K562 (cell line): ENCODE data around the gene GPR152. TPM values are rescaled to one million over a fixed set of nuclear protein-coding genes. Genes with fewer than 3 reads are reported as not detected.

Source experiments
- ARID1B ChIP-seq: fragments of 450-650 bp; IDR thresholded peaks from 2 replicates; pipeline ENCODE4 v1.6.1; 2016; ENCODE audit warnings: antibody characterized with exemption, mild to moderate bottlenecking, inconsistent platforms
- DNMT1 ChIP-seq: fragments of 450-650 bp; IDR thresholded peaks from 2 replicates; pipeline ENCODE4 v1.6.1; 2016; ENCODE audit warnings: antibody characterized with exemption, mild to moderate bottlenecking
- ILF3 ChIP-seq: fragments of 450-650 bp; IDR thresholded peaks from 2 replicates; pipeline ENCODE4 v1.6.1; 2018; ENCODE audit warnings: antibody characterized with exemption, mild to moderate bottlenecking, moderate library complexity, borderline replicate concordance
- RBM14 ChIP-seq: fragments of 200-400 bp; formaldehyde crosslinking; IDR thresholded peaks from 2 replicates; pipeline ENCODE4 v1.6.1; 2018; ENCODE audit warnings: low read depth, mild to moderate bottlenecking, low read length, moderate library complexity, borderline replicate concordance; ENCODE audit not compliant: insufficient read depth
- ZFP30 ChIP-seq: fragments of 250-450 bp; sonication (Bioruptor Pico); IDR thresholded peaks from 2 replicates; pipeline ENCODE4 v1.8.0; 2022; ENCODE audit warnings: moderate library complexity, mild to moderate bottlenecking, inconsistent platforms, borderline replicate concordance
- ZNF431 ChIP-seq: sonication (generic); formaldehyde crosslinking; IDR thresholded peaks from 2 replicates; pipeline ENCODE4 v1.8.0; 2022; ENCODE audit warnings: mild to moderate bottlenecking, missing genetic modification reagents
- polyA plus RNA-seq, 8 experiments: library from polyadenylated mRNA; depleted of rRNA in 4 of 8; stranded (reverse) in 5 of 8; unstranded in 3 of 8; fragments of >200 nt; fragmentation: Nextera tagmentation in 2 of 8; fragmentation: Illumina TruSeq in 1 of 8; extraction: Ambion mirVana in 2 of 8; extraction: Trizol in 1 of 8; gene quantifications; 2 replicates each; pipeline versions ENCODE4 v1.2.1 to v1.2.3, GENCODE V29; 2011 to 2014; ENCODE audit warnings: inconsistent platforms in 1 of 8, missing spikeins in 1 of 8
- total RNA-seq, 7 experiments: library from RNA; depleted of rRNA in 6 of 7; stranded (reverse); fragments of >200 nt in 6 of 7; fragmentation: Illumina TruSeq in 2 of 7; extraction: Trizol in 2 of 7; gene quantifications; 2 replicates each; pipeline versions ENCODE4 v1.2.1 to v1.2.3, GENCODE V29; 2011 to 2021; ENCODE audit warnings: low replicate concordance in 1 of 7
- TF ChIP-seq, protein P1 (sequence below), 2 experiments: fragments of 450-650 bp; conservative IDR thresholded peaks; 2 replicates each; pipeline ENCODE4 v1.6.1; 2017; ENCODE audit warnings: mild to moderate bottlenecking in 2 of 2, moderate library complexity in 2 of 2
- TF ChIP-seq, protein P2 (sequence below): sonication (generic); formaldehyde crosslinking; IDR thresholded peaks from 2 replicates; pipeline ENCODE4 v1.8.0; 2022; ENCODE audit warnings: mild to moderate bottlenecking, low read depth, missing genetic modification reagents
- TF ChIP-seq, protein P3 (sequence below): fragments of 450-650 bp; formaldehyde crosslinking; IDR thresholded peaks from 2 replicates; pipeline ENCODE4 v1.4.0; 2020; ENCODE audit warnings: mild to moderate bottlenecking, moderate library complexity
- TF ChIP-seq, protein P4 (sequence below), 2 experiments: fragments of 150-350 bp in 1 of 2; IDR thresholded peaks; 2 replicates each; pipeline ENCODE4 v1.6.1; 2012 to 2016; ENCODE audit warnings: low read depth in 2 of 2, low read length in 2 of 2, mild to moderate bottlenecking in 1 of 2, moderate library complexity in 1 of 2
- TF ChIP-seq, protein P5 (sequence below): sonication (generic); formaldehyde crosslinking; IDR thresholded peaks from 2 replicates; pipeline ENCODE4 v1.4.0; 2020; ENCODE audit warnings: mild to moderate bottlenecking, missing genetic modification reagents

GPR152 gene
- total and polyA plus RNA-seq, 9 of the 15 experiments (the other 6 are each of a cell fraction or from before 2014, with no cell fraction given), result not detected

DNA sequence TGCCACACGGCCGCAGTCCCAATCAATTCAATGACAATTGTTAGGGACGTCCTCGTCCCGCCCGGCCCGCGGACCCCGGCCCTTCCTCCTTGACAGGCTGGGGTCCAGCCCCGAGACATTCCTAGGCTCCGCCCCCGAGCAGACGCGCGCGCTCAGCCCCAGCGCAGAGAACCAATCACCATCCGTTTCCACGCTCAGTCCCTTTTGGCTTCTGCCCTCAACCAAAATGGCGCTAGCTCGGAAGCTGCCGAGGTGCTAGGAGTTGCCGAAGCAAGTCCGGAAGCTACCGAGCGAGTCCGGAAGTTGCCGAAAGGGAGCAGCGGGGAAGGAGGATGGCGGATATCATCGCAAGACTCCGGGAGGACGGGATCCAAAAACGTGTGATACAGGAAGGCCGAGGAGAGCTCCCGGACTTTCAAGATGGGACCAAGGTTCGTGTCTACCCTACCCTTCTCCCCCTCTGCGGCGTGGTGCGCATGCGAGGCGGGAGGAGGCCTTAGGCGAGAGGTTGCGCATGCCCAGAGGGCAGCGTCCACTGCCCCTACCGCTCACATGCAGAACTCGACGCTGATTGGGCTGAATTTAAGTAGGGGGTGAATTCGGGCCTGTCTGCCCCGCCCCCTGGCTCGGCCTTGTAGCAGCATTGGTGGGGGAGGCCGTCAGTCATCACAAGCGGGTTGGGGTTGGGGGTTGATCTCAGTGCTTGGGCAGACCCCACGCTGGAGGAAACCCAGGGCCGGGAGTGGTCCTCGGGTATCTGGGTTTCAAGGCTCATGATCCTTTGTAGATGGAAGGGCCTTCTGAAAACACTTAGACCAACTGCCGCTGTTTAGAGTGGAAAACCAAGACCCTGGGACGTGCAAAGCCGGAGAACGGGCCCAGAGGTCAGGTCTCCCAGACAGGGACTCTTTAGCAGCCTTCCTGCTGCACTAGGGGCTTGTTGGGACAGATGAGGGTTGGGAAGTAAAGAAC lies 30.6 kb upstream of the GPR152 start, which contains the start of gene AIP (continued):
- TF ChIP-seq, protein P1, sequence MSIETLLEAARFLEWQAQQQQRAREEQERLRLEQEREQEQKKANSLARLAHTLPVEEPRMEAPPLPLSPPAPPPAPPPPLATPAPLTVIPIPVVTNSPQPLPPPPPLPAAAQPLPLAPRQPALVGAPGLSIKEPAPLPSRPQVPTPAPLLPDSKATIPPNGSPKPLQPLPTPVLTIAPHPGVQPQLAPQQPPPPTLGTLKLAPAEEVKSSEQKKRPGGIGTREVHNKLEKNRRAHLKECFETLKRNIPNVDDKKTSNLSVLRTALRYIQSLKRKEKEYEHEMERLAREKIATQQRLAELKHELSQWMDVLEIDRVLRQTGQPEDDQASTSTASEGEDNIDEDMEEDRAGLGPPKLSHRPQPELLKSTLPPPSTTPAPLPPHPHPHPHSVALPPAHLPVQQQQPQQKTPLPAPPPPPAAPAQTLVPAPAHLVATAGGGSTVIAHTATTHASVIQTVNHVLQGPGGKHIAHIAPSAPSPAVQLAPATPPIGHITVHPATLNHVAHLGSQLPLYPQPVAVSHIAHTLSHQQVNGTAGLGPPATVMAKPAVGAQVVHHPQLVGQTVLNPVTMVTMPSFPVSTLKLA (conservative IDR thresholded peaks at IDR 0.05), result peak in 1 of 2 experiments; percentile 45; a peak in 1 of 4 replicates
- TF ChIP-seq, protein P2, sequence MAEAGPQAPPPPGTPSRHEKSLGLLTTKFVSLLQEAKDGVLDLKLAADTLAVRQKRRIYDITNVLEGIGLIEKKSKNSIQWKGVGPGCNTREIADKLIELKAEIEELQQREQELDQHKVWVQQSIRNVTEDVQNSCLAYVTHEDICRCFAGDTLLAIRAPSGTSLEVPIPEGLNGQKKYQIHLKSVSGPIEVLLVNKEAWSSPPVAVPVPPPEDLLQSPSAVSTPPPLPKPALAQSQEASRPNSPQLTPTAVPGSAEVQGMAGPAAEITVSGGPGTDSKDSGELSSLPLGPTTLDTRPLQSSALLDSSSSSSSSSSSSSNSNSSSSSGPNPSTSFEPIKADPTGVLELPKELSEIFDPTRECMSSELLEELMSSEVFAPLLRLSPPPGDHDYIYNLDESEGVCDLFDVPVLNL (CRISPR knock-in tag), result peak; percentile 93
- TF ChIP-seq RBM14 (no peak), ZFP30 (CRISPR knock-in tag) (no peak), ARID1B (no peak), ZNF431 (CRISPR knock-in tag) (peak; percentile 97), ILF3 (no peak), DNMT1 (no peak)
- TF ChIP-seq, protein P3, sequence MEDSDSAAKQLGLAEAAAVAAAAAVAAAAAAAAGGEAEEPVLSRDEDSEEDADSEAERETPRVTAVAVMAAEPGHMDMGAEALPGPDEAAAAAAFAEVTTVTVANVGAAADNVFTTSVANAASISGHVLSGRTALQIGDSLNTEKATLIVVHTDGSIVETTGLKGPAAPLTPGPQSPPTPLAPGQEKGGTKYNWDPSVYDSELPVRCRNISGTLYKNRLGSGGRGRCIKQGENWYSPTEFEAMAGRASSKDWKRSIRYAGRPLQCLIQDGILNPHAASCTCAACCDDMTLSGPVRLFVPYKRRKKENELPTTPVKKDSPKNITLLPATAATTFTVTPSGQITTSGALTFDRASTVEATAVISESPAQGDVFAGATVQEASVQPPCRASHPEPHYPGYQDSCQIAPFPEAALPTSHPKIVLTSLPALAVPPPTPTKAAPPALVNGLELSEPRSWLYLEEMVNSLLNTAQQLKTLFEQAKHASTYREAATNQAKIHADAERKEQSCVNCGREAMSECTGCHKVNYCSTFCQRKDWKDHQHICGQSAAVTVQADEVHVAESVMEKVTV, result peak; percentile 100
- TF ChIP-seq, protein P4, sequence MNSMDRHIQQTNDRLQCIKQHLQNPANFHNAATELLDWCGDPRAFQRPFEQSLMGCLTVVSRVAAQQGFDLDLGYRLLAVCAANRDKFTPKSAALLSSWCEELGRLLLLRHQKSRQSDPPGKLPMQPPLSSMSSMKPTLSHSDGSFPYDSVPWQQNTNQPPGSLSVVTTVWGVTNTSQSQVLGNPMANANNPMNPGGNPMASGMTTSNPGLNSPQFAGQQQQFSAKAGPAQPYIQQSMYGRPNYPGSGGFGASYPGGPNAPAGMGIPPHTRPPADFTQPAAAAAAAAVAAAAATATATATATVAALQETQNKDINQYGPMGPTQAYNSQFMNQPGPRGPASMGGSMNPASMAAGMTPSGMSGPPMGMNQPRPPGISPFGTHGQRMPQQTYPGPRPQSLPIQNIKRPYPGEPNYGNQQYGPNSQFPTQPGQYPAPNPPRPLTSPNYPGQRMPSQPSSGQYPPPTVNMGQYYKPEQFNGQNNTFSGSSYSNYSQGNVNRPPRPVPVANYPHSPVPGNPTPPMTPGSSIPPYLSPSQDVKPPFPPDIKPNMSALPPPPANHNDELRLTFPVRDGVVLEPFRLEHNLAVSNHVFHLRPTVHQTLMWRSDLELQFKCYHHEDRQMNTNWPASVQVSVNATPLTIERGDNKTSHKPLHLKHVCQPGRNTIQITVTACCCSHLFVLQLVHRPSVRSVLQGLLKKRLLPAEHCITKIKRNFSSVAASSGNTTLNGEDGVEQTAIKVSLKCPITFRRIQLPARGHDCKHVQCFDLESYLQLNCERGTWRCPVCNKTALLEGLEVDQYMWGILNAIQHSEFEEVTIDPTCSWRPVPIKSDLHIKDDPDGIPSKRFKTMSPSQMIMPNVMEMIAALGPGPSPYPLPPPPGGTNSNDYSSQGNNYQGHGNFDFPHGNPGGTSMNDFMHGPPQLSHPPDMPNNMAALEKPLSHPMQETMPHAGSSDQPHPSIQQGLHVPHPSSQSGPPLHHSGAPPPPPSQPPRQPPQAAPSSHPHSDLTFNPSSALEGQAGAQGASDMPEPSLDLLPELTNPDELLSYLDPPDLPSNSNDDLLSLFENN (IDR thresholded peaks at IDR 0.05; ENCODE audit: low read depth in 2 of 2, low read length in 2 of 2), result no peak
- TF ChIP-seq, protein P5, sequence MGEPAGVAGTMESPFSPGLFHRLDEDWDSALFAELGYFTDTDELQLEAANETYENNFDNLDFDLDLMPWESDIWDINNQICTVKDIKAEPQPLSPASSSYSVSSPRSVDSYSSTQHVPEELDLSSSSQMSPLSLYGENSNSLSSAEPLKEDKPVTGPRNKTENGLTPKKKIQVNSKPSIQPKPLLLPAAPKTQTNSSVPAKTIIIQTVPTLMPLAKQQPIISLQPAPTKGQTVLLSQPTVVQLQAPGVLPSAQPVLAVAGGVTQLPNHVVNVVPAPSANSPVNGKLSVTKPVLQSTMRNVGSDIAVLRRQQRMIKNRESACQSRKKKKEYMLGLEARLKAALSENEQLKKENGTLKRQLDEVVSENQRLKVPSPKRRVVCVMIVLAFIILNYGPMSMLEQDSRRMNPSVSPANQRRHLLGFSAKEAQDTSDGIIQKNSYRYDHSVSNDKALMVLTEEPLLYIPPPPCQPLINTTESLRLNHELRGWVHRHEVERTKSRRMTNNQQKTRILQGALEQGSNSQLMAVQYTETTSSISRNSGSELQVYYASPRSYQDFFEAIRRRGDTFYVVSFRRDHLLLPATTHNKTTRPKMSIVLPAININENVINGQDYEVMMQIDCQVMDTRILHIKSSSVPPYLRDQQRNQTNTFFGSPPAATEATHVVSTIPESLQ (CRISPR knock-in tag), result peak; percentile 99
